H1 (cell line): ENCODE results near the gene PRPF6. TPM values are rescaled to one million over a fixed set of nuclear protein-coding genes. Genes with fewer than 3 reads are reported as not detected.

Experiments used
- ASH2L ChIP-seq: fragments of 200-600, 300-600 bp; sonication (generic); IDR thresholded peaks from one replicate; pipeline ENCODE4 v1.7.1; 2017; ENCODE audit warnings: low read length
- CHD2 ChIP-seq: IDR thresholded peaks from 2 replicates; pipeline ENCODE4 v1.6.1; 2012; ENCODE audit warnings: low read length, improper control_type of control experiment
- CREB1 ChIP-seq: IDR thresholded peaks from 2 replicates; pipeline ENCODE4 v1.6.1; 2012; ENCODE audit warnings: inconsistent platforms
- E2F6 ChIP-seq: IDR thresholded peaks from 2 replicates; pipeline ENCODE4 v1.6.1; 2012; ENCODE audit warnings: inconsistent platforms
- FOSL1 ChIP-seq: IDR thresholded peaks from 2 replicates; pipeline ENCODE4 v1.6.1; 2011; ENCODE audit warnings: mild to moderate bottlenecking, low read depth, low read length, moderate library complexity; ENCODE audit not compliant: insufficient read depth
- GABPA ChIP-seq: IDR thresholded peaks from 2 replicates; pipeline ENCODE4 v1.6.1; 2011; ENCODE audit warnings: mild to moderate bottlenecking, low read length, moderate library complexity, borderline replicate concordance; ENCODE audit not compliant: insufficient read depth
- GTF2F1 ChIP-seq: IDR thresholded peaks from 2 replicates; pipeline ENCODE4 v1.6.1; 2012; ENCODE audit warnings: low read depth, low read length, improper control_type of control experiment, borderline replicate concordance
- KDM4A ChIP-seq: IDR thresholded peaks from one replicate; pipeline ENCODE4 v1.7.1; 2012; ENCODE audit warnings: low read depth, mild to moderate bottlenecking, moderate library complexity, low read length, inconsistent platforms; ENCODE audit not compliant: severe bottlenecking
- PHF8 ChIP-seq: fragments of 200-600 bp; sonication (generic); conservative IDR thresholded peaks from 2 replicates; pipeline ENCODE4 v1.7.1; 2012; ENCODE audit warnings: low read depth, mild to moderate bottlenecking, inconsistent platforms, low read length, moderate library complexity
- POLR2A ChIP-seq, 2 experiments: IDR thresholded peaks; 1 replicate in 1 of 2; 2 replicates in 1 of 2; pipeline ENCODE4 v1.6.1; 2011; ENCODE audit warnings: low read depth in 2 of 2, low read length in 2 of 2, mild to moderate bottlenecking in 2 of 2; ENCODE audit errors: control extremely low read depth in 1 of 2
- POLR2AphosphoS5 ChIP-seq: IDR thresholded peaks from 2 replicates; pipeline ENCODE4 v1.6.1; 2011; ENCODE audit warnings: low read depth, low read length
- RBBP5 ChIP-seq: IDR thresholded peaks from 2 replicates; pipeline ENCODE4 v1.7.1; 2012; ENCODE audit warnings: low read depth, mild to moderate bottlenecking, inconsistent platforms, low read length, moderate library complexity, borderline replicate concordance
- SAP30 ChIP-seq: fragments of 300-600 bp; sonication (generic); IDR thresholded peaks from 2 replicates; pipeline ENCODE4 v1.7.1; 2012; ENCODE audit warnings: low read length, moderate library complexity, mild to moderate bottlenecking, inconsistent platforms; ENCODE audit not compliant: insufficient read depth, insufficient replicate concordance
- SIX5 ChIP-seq: IDR thresholded peaks from 2 replicates; pipeline ENCODE4 v1.6.1; 2011; ENCODE audit warnings: mild to moderate bottlenecking, low read depth, low read length
- SP1 ChIP-seq: IDR thresholded peaks from 2 replicates; pipeline ENCODE4 v1.6.1; 2011; ENCODE audit warnings: low read depth, low read length
- SP2 ChIP-seq: IDR thresholded peaks from 2 replicates; pipeline ENCODE4 v1.6.1; 2012; ENCODE audit warnings: mild to moderate bottlenecking, low read length, inconsistent platforms
- TAF1 ChIP-seq: IDR thresholded peaks from 2 replicates; pipeline ENCODE4 v1.6.1; 2011; ENCODE audit warnings: mild to moderate bottlenecking, low read depth, low read length
- TBP ChIP-seq: IDR thresholded peaks from 2 replicates; pipeline ENCODE4 v1.6.1; 2011; ENCODE audit warnings: low read depth, low read length, improper control_type of control experiment
- YY1 ChIP-seq: IDR thresholded peaks from 2 replicates; pipeline ENCODE4 v1.6.1; 2011; ENCODE audit warnings: low read depth, mild to moderate bottlenecking, low read length
- polyA plus RNA-seq, 7 experiments: library from polyadenylated mRNA; depleted of rRNA in 3 of 7; stranded (reverse) in 5 of 7; unstranded in 2 of 7; fragments of >200 nt in 5 of 7; fragments of 200-250 nt in 2 of 7; gene quantifications; 1 replicate in 5 of 7; 2 replicates in 1 of 7; 4 replicates in 1 of 7; pipeline versions ENCODE4 v1.2.1 to v1.2.3, GENCODE V29; 2011 to 2013; ENCODE audit warnings: missing spikeins in 2 of 7, mixed read lengths in 2 of 7
- total RNA-seq: library from RNA; stranded (reverse); fragmentation: NEBNext Ultra II Directional; extraction: Animal tissue kit (Norgen Biotek cat#: 25700); gene quantifications from 2 replicates; pipeline ENCODE4 v1.2.1, GENCODE V29; 2021
- TF ChIP-seq, protein P1 (sequence below): IDR thresholded peaks from 2 replicates; pipeline ENCODE4 v1.6.1; 2011; ENCODE audit warnings: low read length, improper control_type of control experiment

Gene PRPF6
- total and polyA plus RNA-seq, 2 of the 8 experiments (the other 6 are each of a cell fraction or from before 2014, with no cell fraction given), result 27.9 to 76.9 TPM

- TF ChIP-seq, protein P1, sequence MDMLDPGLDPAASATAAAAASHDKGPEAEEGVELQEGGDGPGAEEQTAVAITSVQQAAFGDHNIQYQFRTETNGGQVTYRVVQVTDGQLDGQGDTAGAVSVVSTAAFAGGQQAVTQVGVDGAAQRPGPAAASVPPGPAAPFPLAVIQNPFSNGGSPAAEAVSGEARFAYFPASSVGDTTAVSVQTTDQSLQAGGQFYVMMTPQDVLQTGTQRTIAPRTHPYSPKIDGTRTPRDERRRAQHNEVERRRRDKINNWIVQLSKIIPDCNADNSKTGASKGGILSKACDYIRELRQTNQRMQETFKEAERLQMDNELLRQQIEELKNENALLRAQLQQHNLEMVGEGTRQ, result peak; percentile 69; the same call in 1 of the 2 replicates
- TF ChIP-seq SAP30, result no peak
- no peak for TF ChIP-seq FOSL1
- TF ChIP-seq GABPA, result no peak
- peak; percentile 84 for TF ChIP-seq PHF8
- peak; percentile 95 for TF ChIP-seq SIX5
- no peak for TF ChIP-seq SP2
- peak; percentile 53; the same call in 1 of the 2 replicates for TF ChIP-seq RBBP5
- TF ChIP-seq SP1, result peak; percentile 65; the same call in 1 of the 2 replicates
- peak; percentile 89 for TF ChIP-seq YY1
- no peak for TF ChIP-seq GTF2F1
- peak; percentile 89 for TF ChIP-seq KDM4A
- peak; percentile 71 for TF ChIP-seq ASH2L
- peak; percentile 26 for TF ChIP-seq POLR2AphosphoS5
- peak in 1 of 2 experiments; percentile 84; a peak in 1 of 3 replicates for TF ChIP-seq POLR2A (IDR thresholded peaks at IDR 0.05; ENCODE audit: control extremely low read depth in 1 of 2, low read depth in 2 of 2, low read length in 2 of 2)
- peak; percentile 24; the same call in 1 of the 2 replicates for TF ChIP-seq E2F6
- TF ChIP-seq TBP, result no peak
- peak; percentile 63; the same call in 1 of the 2 replicates for TF ChIP-seq CHD2
- TF ChIP-seq TAF1, result 0 out of 2 replicates have a peak, but pooled peaks have one; percentile 58
- peak; percentile 75 for TF ChIP-seq CREB1
Measured at GRCh38 chr20:63955827-63956663, 24.9 kb upstream of the PRPF6 start, which contains the start of gene UCKL1 (continued).
